OCI-M1 (cell line): ENCODE data around the gene ABTB1.
A peak's percentile ranks its signal among the peaks of the same experiment; 100 is the strongest.
"Not testable (repeated sequence)": the region's sequence is repeated elsewhere in the genome, so short reads cannot be mapped to it uniquely, and the experiment has no call there.

ENCODE experiments used
- DNase-seq: peaks from one replicate; lab custom pipeline; 2025; lab: John Stamatoyannopoulos, UW

The ABTB1 gene

DNA sequence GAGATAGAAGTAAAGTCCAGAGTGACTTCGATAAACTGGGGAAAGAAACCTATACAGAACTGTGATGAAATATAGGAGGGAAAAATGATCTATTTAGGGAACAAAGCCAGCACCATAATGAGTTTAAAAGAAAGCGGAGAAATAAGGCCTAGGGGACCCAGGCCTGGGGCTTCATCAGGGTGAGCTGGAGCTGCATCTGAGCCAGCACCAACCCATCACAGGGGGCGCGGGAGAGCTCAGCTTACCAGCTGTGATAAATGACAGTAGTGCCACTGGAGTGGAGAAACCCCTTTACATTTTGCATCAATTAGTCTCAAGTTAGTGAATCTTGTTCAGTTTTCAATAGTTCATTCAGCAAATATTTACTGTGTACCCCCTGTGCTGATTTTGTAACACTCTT is 22.5 kb upstream of the ABTB1 start:
- DNase-seq: no peak

- no peak for DNase-seq
Measured at GRCh38 chr3:127651516-127652172, 21.1 kb upstream of the ABTB1 start.

DNA sequence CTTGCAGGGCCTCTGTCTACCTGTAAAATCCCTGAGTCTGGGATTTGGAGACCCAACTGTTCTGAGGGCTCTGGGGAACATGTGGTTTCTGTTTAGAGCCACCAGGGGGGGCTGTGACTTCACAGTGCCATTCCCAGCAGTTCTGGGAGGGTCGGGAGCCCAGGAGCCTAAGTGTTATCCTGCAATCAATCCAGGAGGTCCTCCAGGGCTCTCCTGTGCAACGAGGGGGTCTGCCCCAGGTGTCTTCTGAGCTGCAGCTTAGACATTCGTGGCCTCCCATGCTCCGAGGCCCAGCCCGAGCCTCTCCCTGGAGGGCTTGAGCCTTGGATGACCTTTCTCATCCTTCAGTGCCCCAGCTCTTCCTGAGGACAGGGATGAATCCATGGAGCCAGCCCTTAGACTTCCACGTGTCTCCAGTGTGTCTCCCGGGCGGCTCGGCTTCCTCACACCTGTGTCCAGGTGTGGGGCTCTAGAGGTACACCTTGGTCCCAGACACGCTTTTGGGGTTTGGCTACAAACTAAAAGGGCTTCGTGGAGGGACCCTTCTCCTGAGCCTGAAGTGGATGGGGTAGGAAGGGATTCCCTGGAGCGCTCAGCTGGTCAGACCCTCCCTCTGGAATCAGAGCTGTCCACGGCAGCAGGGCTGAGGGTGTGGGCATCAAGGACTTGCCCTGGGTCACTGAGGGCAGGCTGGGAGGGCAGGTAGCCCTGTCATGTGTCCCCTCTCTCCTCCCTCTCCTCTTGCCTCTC is 20.3 kb upstream of the ABTB1 start:
- DNase-seq: peak; percentile 62

DNA sequence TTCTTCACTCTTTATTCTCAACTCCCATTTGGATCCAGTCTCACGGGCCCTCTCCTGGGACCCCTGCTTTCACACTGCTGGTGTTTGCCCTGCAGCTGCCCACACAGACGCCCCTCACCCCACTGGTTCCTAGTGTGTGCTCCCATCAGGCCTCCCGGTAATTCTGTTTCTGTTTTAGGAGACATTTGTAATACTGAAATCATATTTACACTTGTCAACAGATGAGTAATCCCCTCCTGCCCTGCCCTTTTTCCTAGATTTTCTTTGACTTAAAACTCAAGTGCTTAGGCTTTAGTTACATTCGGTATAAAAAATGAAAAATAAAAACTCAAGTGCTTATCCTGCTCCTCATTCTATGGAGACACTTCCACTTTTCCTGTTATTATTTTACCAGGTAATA is 18.4 kb upstream of the ABTB1 start:
- no peak for DNase-seq

GRCh38 chr3:127654993-127655392 is 17.8 kb upstream of the ABTB1 start:
- not testable (repeated sequence) for DNase-seq

DNA sequence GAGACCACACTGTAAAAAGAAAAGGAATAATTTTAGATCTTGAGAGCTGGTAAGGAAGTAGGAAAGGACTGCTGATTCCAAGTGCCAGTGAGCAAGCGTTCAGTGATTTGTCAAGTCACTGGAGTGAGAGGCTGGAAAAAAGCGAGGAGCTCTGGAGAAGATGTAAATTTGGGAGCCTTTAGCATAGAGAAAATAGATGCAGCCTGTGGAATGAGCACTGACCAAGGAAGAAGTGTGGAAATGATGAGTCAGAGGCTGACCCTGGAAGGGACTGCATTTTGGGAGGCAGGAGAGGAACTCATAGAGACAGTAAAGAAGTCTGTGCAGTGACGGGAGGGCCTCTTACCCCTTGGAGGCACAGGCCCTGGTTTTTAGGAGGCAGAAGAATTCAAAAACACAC is 17.1 kb upstream of the ABTB1 start:
- no peak for DNase-seq

DNA sequence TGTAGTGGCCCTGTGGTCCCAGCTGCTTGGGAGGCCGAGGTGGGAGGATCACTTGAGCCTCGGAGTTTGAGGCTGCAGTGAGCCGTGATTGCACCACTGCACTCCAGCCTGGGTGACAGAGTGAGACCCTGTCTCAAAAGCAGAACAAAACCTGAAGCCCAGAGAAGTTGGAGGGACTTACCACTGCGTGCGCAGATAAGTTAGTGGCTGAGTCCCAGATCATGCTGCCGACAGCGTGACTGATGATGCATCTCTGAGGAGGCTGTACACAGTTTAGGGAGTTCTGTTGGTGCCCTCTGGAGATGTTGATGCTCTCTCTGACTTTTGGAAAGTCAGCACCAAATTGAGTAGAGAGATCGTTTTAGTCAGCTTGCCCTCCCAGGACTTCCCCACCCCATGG is 15.8 kb upstream of the ABTB1 start:
- no peak for DNase-seq

DNA sequence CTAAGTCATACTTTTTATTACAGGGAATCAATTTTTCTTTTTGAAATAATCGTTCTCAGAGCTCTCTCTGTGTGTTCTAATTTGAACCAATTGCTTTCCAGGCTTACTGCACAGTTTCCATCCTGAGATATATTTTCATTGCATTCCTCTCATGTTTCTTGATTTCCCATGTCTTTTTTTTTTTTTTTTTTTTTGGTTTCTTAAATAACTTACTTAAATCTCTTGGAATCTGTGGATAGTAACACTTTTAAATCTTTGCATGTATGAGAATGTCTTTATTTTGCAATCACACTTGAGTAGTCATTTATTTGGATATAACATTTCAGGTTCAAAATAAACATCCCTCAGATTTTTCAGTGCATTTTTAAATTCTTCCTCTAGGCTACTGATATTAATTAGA is 14.5 kb upstream of the ABTB1 start:
- DNase-seq: no peak

- DNase-seq: no peak
Measured at GRCh38 chr3:127660621-127661251, 12.0 kb upstream of the ABTB1 start.

- DNase-seq: no peak
Measured at GRCh38 chr3:127661600-127661999, 11.2 kb upstream of the ABTB1 start.

DNA sequence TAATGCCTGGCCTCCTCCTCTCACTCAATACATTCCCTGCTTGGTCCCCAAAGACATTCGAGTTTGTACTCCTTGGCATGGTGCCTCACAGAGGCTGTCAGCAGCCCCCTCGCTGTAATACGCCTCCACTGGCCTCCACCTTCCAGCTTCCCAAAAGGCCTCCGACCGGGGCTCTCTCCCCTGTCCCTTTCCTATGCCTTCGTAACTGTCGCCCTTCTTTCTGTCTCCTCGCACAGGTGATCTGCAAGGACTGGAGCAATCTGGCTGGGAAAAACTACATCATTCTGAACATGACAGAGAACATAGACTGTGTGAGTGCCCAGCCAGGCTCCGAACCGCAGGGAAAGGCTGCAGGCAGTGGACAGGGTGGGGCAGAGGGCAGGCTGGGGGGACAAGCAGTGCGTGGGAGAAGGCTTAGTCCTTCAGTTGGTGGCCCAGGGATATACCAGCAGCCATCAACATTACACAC is 10.7 kb upstream of the ABTB1 start:
- no peak for DNase-seq

DNA sequence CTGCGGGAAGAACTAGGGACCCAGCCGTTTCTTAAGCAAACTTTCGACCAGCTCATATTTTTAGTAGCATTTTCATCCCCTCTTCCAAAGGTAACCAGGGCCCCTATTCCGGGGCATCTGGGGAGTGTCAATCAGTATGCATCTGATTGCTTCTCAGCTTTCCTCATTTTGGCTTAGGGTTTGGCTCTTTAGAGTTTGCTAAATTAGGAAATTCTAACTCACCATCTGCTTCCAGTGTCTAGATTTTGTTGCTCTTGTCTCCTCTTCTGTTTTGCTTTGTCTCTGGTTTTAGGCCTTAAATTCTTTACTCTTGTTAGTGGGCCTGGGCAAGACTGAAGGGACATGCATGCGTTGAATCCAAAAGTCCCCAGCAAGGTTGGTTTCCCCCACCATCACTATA is 9.6 kb upstream of the ABTB1 start:
- DNase-seq: no peak

GRCh38 chr3:127665165-127665564 is 7.6 kb upstream of the ABTB1 start:
- DNase-seq: no peak

GRCh38 chr3:127665586-127665985 is 7.2 kb upstream of the ABTB1 start:
- DNase-seq: no peak

DNA sequence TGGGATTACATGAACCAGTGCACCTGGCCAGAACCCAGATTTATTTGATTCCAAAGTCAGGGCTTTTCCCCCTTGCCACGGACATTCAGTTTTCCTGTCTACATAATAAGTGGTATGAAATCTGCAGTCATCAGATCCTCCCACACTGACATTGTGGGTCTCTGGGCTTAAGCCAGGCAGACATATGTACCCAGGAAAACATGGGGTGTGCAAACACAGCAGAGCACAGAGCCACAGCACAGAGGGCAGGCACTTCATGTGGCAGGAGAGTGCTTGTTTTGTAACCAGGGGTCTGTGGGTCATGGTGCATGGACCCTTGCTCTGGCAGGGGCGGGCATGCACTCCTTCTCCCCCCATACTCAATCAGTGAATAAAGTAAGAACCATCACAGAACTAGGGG is 6.1 kb upstream of the ABTB1 start:
- no peak for DNase-seq

- no peak for DNase-seq
Measured at GRCh38 chr3:127667119-127667681, 5.6 kb upstream of the ABTB1 start.

- DNase-seq: no peak
Measured at GRCh38 chr3:127668906-127669305, 3.8 kb upstream of the ABTB1 start.

DNA sequence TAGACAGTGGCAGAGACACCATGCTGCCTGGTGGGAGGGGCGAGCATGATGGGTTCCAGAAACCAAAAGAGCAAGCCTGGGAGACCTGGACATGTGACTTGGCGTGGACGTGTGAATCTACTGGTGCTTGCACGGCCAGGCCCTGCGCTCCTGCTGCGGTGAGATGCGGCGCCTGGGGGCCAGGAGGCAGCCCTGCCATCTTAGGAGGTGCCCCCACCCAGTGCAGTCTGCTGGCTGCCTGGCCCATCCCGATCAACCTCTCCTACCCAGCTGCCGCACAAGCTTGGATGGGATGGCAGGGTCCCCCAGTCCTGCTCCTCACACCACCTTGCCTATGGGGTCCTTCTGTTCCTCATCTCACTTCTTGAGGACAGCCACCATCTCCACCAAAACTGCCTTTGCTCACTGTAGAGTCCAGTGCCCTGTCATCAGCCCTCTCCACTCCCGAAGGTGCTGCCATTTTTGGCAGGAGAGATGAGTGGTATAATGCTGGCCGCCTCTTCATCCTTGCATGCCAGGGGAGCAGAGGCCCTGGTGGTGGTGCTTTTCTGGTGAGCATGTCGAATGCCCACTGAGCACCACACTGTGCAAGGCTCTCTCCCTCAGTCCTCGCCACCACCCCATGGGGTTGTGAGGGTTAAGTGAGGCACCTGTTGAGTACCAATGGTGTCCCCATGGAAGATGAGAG is 3.1 kb upstream of the ABTB1 start:
- DNase-seq: no peak

DNA sequence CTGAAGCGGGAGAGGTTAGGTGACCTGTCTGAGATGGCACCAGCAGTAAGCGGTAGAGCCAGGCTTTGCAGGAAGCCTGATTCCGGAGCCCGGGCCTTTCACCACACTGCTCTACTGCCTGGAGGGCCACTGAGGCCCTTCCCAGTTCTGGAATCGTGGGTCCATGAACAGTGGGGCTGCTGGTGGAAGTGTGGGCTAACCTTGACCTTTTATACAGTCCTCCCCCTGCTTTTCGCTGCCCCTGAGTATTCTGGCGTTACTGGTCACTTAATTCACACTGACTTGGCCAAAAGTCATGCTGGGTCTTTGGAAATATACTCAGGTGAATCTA is 2.6 kb upstream of the ABTB1 start:
- no peak for DNase-seq

- DNase-seq: no peak
Measured at GRCh38 chr3:127670761-127671522, 1.8 kb upstream of the ABTB1 start.

DNA sequence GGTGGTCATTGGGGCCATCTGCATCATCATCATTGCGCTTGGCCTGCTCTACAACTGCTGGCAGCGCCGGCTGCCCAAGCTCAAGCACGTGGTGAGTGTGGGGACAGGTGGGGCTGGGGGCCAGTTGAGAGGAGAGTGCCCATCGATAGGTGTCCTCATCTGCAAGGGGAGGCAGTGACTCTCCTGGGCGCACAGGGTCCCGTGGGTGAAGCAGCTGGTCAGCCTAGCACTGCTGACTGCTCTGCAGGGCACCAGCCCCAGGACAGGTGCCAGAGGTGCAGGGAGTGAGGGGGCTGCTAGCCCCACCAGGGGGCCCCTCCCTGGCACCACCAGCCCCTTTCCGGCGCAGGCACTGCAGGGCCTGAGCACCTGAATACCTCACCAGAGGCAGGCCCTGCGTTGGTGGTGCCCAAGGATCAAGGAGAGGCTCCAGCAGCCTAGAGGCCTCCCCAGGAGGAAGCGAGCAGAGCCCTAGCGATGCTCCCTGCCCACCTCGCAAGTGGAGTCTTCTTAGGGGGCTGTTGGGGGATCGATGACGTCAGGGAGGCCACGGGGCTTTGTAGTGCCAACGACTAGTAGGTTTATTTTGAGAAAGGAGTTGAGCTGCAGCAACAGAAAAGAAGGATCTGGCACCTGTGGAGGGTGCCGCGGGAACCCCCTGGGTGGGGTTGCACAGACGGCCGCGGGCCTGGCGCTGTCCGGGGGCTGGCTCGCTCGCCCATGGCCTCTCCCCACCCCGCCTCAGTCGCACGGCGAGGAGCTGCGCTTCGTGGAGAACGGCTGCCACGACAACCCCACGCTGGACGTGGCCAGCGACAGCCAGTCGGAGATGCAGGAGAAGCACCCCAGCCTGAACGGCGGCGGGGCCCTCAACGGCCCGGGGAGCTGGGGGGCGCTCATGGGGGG is 976 bp upstream of the ABTB1 start:
- no peak for DNase-seq
